Measurements from ENCODE around the gene TMEM45B.
"Not testable (repeated sequence)": the region's sequence is repeated elsewhere in the genome, so short reads cannot be mapped to it uniquely, and the experiment has no call there.

TMEM45B gene

GRCh38 chr11:129804012-129804411, 11.6 kb upstream of the TMEM45B start:
- in situ Hi-C loops (cut with HindIII; ENCODE audit: low sequenced_read_pairs), result no loop called here

GRCh38 chr11:129808241-129808640, 7.4 kb upstream of the TMEM45B start:
- in situ Hi-C loops (cut with HindIII; ENCODE audit: low sequenced_read_pairs), result not testable (repeated sequence)

DNA sequence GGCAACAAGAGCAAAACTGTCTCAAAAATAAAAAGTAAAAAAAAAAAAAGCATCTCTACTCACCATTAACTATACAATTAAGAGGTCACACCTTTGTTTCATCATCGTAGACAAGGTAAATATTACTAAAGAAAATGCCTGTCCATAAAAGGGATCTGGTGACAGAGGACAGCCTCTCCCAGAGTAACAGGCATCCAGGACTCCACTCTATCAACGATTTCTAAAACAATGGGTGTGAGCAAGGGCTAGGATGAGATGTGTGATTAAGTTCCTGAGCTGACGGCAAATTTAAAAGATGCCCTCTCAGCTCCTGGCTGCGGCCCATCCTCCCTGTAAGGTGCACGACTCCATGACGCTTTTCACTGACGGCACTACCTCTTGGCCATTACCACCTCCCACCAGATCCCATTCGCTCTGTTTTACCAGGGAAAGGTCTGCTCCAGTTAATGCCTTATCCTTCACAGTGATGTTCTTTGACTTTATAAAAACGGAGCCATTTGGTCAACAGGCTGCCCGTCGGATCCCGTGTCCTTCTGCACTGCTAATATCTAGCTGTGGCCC, 2.3 kb upstream of the TMEM45B start:
- in situ Hi-C loops (cut with HindIII; ENCODE audit: low sequenced_read_pairs), result no loop called here

DNA sequence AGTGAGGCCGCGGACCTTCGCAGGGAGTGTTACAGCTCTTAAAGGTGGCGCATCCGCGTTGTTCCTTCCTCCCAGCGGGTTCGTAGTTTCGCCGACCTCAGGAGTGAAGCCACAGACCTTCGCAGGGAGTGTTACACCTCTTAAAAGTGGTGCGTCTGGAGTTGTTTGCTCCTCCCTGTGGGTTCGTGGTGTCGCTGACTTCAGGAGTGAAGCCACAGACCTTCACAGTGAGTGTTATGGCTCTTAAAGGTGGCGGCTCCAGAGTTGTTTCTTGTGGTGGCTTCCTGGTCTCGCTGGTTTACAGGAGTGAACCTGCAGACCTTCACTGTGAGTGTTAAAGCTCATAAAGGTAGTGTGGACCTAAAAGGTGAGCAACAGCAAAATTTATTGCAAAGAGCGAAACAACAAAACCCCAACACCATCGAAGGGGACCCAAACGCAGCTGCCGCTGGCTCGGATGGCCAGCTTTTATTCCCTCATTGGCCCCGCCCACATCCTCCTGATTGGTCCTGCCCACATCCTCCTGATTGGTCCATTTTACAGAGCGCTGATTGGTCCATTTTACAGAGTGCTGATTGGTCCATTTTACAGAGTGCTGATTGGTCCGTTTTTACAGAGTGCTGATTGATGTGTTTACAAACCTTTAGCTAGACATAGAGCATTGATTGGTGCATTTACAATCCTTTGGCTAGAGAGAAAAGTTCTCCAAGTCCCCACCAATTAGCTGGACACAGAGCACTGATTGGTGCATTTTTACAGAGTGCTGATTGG, 1.2 kb upstream of the TMEM45B start:
- in situ Hi-C loops (cut with HindIII; ENCODE audit: low sequenced_read_pairs), result no loop called here

DNA sequence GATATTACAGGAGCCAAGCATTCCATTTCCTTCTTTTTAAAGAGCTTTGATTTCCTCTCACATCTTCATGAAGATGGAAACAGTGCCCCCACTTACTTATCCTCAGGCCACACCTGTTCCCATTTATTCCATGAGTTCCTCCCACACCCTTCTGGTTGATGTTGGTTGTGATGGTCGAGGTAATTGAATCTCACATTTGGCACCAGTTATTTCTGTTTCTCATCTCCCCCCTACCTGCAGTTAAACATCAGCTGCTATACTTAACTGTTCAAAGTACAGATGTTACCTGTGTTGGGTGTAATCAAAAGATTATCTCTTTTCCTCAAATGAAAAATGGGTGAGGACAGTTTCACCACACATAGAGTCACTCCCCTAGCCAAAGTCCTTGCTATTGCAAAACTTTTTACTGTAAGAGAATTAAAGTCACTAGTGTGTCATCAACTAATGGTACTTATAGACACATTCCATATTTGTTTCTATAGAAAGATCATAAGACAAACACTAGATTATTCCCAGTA, 1.9 kb downstream of the TMEM45B start:
- in situ Hi-C loops (cut with HindIII; ENCODE audit: low sequenced_read_pairs), result no loop called here

- in situ Hi-C loops (cut with HindIII; ENCODE audit: low sequenced_read_pairs), result not testable (repeated sequence)
Measured at GRCh38 chr11:129818236-129818635, 2.6 kb downstream of the TMEM45B start.

GRCh38 chr11:129819237-129819636, 3.6 kb downstream of the TMEM45B start:
- in situ Hi-C loops (cut with HindIII; ENCODE audit: low sequenced_read_pairs), result no loop called here

DNA sequence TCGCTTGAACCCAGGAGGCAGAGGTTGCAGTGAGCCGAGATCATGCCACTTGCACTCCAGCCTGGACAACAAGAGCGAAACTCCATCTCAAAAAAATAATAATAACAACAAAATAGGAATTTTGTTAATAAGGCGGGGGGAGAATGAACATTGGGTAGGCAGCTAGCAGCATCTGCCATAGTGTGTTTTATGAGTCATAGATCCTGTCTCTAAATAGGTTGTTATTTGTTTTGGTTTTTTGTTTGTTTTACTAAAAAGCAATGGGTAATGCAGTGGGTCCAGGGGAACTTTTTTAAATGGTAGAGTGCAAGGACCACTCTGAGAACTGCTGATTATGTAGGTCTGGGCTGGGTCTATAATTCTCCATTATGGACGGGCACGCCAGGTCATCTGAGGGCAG, 4.6 kb downstream of the TMEM45B start:
- in situ Hi-C loops (cut with HindIII; ENCODE audit: low sequenced_read_pairs), result not testable (repeated sequence)

- in situ Hi-C loops (cut with HindIII; ENCODE audit: low sequenced_read_pairs), result not testable (repeated sequence)
Measured at GRCh38 chr11:129823281-129823680, 7.6 kb downstream of the TMEM45B start.

- in situ Hi-C loops (cut with HindIII; ENCODE audit: low sequenced_read_pairs), result not testable (repeated sequence)
Measured at GRCh38 chr11:129823799-129824198, 8.2 kb downstream of the TMEM45B start.

DNA sequence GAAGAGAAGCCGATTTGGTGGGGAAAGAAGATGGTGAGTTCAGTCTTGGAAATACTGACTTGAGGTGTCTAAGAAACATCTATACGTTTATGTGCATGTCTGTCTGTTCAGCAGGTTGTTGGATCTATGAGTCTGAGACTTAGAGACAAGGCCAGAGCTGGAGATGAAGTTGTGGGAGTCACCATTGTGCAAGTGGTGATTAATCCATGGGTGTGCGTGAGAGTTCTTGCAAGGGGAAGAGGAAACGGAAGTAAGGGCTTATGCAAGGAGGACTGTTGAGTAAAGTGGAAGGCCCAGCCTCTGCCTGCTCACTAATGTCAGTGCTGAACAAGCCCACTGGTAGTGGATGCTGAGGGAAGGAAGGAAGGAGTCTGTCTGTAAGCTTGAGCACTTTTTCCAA, 9.7 kb downstream of the TMEM45B start:
- in situ Hi-C loops (cut with HindIII; ENCODE audit: low sequenced_read_pairs), result no loop called here

- in situ Hi-C loops (cut with HindIII; ENCODE audit: low sequenced_read_pairs), result no loop called here
Measured at GRCh38 chr11:129828301-129828836, 12.7 kb downstream of the TMEM45B start.

DNA sequence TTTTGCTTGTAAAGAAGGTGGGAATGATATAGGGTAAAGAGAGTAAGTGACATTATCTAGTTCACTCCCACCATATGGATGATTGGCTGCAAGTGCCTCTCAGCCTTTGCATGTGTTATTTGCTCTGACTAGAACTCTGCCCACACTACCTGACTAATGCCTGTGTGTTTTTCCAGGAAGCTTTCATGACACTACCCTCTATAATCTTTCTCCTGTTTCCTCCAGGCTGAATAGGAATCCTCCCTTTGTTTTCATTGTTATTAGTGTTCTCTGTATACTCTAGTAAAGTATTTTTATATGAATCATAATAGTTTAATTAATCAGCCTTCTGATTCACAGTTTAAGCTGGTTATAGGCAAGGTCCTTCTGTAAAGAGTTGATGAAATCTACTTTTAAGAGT, 13.8 kb downstream of the TMEM45B start:
- in situ Hi-C loops (cut with HindIII; ENCODE audit: low sequenced_read_pairs), result not testable (repeated sequence)

DNA sequence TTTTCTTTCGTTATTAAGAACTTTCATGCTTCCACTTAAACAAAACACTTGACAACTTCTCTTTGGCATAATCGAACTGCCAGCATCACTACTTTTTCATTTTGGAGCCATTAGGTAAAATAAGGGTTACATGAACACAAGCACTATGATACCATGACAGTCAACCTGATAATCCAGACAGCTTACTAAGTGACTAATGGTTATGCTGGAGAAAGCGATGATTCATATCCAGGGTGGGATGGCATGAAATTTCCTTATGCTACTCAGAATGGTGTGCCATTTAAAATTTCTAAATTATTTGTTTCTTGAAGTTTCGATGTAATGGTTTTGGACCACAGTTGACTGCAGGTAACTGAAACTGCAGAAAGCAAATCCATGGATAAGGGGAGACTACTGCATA, 15.6 kb downstream of the TMEM45B start:
- in situ Hi-C loops (cut with HindIII; ENCODE audit: low sequenced_read_pairs), result not testable (repeated sequence)

DNA sequence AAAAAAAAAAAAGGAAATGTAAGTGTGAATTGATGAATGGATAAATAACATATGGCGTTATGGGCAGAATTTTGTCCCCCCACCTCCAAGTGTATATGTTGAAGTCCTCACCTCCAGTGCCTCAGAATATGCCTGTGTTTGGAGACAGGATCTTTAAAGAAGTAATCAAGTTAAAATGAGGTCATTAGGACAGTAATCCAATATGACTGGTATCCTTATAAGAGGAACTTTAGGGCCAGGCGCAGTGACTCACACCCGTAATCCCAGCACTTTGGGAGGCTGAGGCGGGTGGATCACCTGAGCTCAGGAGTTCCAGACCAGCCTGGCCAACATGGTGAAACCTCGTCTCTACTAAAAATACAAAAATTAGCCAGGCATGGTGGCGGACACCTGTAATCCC, 17.6 kb downstream of the TMEM45B start:
- in situ Hi-C loops (cut with HindIII; ENCODE audit: low sequenced_read_pairs), result not testable (repeated sequence)

- in situ Hi-C loops (cut with HindIII; ENCODE audit: low sequenced_read_pairs), result not testable (repeated sequence)
Measured at GRCh38 chr11:129836423-129836891, 20.8 kb downstream of the TMEM45B start.

DNA sequence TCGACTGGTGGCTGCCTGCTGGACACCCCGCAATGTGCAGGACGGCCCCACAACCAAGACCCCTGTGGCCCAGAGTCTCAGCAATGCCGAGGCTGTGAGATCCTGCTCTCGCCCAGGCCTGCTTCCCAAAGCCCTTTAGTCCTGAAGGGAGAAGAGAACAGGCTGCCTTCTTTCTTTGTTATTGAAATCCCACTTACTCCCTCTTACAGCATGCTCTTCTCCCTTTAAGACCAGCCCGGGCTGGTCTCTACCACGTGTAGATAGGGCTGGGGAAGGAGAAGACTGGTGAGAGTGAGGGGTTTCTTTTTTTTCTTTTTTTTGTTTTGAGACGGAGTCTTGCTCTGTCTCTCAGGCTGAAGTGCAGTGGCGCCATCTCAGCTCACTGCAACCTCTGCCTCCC, 21.3 kb downstream of the TMEM45B start:
- in situ Hi-C loops (cut with HindIII; ENCODE audit: low sequenced_read_pairs), result no loop called here

GRCh38 chr11:129840236-129840635, 24.6 kb downstream of the TMEM45B start:
- in situ Hi-C loops (cut with HindIII; ENCODE audit: low sequenced_read_pairs), result no loop called here

DNA sequence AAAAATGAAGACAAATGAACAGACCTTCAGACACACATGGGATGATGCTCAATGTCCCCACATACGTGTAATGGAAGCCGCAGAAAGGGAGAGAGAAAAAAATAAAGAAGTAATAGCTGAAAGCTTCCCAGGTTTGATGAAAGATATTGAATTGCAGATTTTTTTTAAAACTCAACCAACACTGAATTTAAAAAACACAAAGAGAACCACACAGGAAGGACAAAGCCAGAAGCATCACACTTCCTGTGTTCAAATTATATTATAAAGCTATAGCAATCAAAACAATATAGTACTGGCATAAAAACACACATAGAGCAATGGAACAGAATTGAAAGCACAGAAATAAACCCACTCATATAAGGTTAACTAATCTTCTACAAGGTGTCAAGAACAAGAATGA, 26.5 kb downstream of the TMEM45B start:
- in situ Hi-C loops (cut with HindIII; ENCODE audit: low sequenced_read_pairs), result no loop called here

DNA sequence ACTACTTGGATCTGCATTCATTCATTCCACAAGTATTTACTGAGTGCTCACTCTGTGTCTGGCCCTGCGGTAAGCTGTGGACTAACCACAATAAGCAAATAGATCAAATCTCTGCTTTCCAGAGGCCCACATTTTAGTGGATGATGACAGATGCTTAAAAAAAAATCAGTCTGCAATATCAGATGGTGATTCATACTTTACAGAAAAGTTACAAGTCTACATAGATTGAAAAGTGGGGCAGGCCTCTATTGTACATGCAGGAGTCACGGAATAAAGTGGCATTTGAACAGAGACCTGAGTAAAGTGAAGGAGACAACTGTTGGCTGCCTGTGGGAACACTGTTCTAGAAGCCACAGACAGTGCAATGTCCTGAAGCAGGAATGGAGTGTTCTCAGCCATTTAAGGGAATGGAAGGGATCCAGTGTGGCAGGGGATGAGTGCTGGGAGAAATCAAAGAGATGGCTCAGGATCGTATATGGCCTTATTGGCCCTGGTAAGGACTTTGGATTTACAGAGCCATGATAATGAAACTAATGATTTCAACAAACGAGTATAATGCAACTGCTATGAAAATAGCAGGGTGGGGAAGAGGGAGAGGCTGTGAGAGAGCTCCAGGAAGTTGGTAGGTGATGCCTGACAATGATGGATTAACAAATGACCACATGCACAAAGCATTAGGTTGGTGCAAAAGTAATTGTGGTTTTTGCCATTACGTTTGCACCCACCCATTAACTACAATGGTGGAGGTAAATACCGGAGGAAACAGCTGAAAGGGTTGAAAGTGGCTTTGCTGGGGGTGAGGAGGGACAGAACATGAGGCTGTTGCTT, 31.1 kb downstream of the TMEM45B start:
- in situ Hi-C loops (cut with HindIII; ENCODE audit: low sequenced_read_pairs), result no loop called here

DNA sequence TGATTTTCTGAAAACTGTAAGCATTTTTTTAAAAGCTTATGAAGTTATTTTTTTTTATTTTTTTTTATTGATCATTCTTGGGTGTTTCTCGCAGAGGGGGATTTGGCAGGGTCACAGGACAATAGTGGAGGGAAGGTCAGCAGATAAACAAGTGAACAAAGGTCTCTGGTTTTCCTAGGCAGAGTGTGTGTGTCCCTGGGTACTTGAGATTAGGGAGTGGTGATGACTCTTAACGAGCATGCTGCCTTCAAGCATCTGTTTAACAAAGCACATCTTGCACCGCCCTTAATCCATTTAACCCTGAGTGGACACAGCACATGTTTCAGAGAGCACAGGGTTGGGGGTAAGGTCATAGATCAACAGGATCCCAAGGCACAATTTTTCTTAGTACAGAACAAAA, 31.7 kb downstream of the TMEM45B start:
- in situ Hi-C loops (cut with HindIII; ENCODE audit: low sequenced_read_pairs), result not testable (repeated sequence)
